HG02798 (cell line): ENCODE data around the gene NAXE.
"Not testable (repeated sequence)": the region's sequence is repeated elsewhere in the genome, so short reads cannot be mapped to it uniquely, and the experiment has no call there.

ENCODE experiments used
- ATAC-seq: cut with Tn5 transposase; IDR thresholded peaks from one replicate; pipeline ENCODE4 v1.9.1; 2021; ENCODE audit warnings: mild to moderate bottlenecking; ENCODE audit not compliant: unreplicated experiment, poor library complexity

NAXE gene

DNA sequence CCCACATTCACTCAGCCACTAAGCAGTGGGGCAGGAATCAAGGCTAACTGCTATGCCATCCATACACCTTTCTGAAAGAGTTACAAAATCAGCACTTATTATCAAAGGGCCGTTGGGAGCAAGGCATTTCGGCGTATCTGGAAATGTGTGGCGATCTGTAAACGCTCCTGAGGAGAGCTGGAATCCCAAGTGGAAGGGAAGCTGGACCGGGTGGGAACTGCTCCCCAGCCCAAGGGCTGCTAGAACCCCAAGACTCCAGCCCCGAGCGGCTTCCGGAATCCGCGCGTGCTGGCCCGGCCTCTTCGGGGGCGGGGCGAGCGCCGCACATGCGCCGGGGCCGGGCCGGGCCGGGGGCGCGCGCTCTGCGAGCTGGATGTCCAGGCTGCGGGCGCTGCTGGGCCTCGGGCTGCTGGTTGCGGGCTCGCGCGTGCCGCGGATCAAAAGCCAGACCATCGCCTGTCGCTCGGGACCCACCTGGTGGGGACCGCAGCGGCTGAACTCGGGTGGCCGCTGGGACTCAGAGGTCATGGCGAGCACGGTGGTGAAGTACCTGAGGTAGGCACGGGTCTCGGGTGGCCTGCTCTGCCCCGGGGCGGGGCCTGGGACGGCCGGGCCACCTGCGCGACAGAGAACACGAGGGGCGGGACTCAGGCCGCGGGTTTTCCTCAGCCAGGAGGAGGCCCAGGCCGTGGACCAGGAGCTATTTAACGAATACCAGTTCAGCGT is at the start of gene NAXE:
Gene NAXE, plus strand, starts transcription at position 345 of the 726 bp plus-strand sequence. Its CDS starts 29 bp downstream, at position 374.
- peak; percentile 93 for ATAC-seq

DNA sequence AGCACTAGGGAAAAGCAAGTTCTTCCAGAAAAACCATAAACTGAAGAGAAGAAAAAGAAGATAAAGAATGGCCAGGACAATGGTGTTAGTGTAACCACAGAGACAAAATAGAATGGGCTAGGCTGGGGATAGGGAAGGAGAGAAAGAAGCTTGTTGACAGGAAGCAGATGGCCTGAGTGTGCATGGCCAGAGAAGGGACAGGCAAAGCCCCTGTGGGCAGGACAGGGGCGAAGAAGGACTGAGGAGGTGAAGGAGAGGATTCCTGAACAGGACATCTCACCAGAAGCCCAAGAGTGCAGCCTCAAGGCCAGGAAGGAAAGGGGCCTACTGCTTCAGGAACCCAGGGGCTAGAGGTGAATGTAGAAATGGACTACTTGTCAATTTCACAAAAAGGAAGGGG is 48.5 kb upstream of the NAXE start:
- ATAC-seq, result no peak

DNA sequence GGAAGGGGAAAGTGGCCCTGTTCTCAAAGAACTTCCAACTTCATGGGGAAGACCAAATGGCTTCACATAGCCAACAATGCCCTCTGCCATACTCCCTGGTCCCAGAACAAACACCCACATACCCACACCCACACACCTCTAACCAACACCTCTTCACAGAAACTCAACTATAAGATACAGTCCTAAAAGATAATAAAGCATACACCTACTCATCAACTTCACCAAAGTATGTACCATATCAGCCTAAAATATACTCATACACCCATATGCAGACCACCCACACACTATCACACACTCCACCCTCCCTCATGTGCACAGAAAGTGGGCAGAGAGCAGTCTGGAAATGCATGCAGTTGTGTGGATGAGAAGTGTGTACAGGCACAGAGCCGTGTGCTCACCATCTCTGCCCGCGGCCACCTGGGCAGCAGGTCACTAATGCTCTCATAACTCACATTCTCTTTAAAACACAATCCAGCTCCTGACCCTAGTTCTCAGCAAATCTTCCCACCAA is 46.9 kb upstream of the NAXE start:
- no peak for ATAC-seq

DNA sequence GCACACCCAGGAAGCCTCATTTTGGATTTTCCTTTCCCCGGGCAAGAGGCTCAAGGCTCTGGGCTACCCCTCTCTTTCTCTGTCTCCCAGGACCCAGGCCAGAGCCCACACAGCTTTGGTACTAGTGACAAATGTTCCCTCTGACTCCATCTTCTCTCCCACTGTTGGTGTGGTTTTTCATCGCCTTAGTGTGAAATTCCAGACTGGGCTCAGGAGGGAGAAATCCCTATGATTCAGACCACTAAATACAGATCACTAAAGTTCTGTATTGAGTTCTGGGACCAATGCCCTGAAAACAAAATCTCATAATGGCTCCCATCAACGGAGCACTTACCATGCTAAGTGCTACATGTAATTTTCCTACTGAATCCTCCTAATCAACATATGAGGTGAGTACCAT is 45.3 kb upstream of the NAXE start:
- ATAC-seq, result no peak

DNA sequence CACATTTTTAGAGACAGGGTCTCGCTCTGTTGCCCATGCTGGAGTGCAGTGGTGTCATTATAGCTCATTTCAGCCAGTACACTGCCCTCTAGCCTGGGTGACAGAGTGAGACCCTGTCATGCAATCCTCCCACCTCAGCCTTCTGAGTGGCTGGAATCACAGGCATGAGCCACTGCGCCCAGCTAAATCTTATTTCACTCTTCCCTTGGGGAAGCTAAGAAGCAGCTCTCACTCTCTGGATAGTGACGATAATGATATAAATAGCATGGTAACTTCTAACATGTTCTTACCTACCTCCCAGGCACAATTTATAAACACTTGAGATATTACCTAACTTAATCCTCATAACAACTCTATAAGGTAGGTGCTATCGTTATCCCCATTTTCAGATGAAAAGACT is 44.1 kb upstream of the NAXE start:
- no peak for ATAC-seq

DNA sequence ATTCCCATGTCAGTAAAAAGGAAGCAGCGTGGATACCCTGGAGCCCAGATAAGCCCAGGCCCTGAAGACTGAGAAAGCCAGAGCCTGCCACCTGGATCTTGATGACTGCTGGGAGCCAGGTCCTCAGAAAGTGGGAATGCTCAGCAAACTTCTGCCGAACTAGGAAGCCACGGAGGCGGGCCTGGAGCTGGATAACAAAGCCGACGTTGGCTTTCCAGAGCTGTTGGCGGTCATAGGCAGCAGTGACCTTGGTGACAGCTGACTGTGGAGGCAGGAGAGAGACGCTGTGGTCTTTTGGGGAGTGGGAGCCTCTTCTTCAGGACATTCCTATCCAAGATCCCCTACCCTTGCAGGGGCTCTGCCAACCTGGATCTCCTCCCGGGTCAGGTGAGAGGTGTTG is 43.6 kb upstream of the NAXE start:
- ATAC-seq, result no peak

DNA sequence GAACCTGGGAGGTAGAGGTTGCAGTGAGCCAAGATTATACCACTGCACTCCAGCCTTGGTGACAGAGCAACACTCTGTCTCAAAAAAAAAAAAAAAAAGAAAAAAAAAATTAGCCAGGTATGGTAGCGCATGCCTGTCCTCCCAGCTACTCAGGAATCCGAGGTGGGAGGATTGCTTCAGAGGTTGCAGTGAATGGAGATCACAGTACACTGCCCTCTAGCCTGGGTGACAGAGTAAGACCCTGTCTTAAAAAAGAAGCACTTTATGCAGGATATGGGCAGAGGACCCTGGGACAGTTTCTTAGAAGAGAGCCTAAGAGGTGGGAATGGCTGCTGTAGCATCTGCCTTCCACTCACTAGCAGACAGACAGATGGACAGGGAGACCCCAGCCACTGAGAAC is 42.2 kb upstream of the NAXE start:
- ATAC-seq, result no peak

DNA sequence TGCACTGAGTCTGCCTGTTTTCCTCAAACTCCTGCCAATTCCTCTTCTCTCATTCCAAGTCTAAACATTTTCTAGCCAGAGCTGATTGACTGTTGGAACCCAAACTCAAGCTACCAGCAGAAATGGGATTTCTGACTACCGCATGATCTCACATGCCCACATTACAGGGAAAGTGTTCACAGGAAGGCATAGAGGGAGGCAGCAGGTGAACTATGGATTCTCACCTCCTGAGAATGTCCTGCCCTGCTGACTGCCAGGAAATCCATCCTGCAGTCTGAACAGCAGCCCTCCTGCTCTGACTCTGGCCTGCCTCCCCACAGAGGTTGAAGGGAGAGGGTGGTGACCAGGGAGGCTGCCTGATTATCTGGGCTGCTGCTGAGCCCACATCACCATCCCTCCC is 41.7 kb upstream of the NAXE start:
- no peak for ATAC-seq

DNA sequence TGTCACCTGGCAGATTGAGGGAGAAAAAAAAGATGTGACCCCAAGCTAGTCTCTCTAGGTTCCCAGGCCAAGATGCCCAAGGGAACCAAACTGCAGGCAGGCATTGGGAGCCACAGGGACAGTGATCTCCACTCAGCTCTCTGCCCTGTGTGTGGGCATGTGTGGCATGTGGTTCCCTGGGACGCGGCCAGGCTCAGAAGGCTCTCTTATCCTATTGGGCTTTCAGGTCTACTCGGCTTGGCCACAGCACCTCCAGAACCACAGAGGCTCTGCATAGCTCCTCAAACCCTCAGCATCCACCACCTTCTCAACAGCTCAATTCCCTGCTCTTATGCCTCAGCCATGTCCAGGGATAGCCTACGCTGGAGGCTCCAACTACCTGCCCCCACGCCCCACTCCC is 41.2 kb upstream of the NAXE start:
- ATAC-seq, result no peak

DNA sequence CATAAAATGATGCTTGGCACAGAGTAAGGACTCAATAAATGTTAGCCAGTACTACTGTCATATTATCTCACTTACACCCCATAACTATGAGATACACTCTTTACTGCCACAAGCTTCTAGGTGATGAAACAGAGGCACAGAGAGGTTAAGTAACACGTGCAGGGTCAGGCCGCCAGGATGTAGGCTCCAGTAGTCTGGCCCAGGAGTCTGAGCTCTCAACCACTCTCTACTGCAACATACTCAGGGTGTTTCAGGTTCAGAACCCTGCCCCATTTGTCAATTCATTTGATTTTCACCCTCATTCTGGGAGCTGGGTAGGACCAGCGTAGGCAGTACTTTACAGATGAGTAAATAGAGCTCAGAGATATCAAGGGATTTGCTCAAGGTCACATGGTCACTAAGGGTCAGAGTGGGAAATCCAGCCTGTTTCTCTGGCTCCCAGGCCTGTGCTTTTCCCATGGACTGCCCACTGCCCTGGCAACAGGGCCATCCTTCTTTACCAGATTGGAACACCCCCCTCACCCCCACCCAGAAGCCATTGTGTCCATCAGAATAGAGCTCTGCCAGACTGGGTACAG is 40.4 kb upstream of the NAXE start:
- no peak for ATAC-seq

DNA sequence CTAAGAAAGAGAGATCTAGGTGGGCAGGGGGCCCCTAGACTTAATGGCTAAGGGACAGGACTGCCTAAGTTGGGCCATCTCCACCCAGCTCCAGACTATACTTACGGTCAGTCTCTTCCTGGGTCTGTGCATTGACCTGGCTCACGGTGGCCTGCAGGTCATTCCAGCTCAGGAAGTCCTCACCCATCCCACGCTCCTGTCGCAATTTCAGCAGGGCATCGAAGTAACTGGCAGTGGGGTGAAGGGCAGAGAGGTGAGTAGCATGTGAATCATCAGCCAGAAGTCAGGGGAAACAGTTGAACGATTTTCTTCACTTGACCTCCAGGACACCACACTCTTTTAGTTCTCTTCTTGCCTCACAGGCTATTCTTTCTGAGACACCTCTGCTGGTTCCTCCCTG is 39.7 kb upstream of the NAXE start:
- no peak for ATAC-seq

DNA sequence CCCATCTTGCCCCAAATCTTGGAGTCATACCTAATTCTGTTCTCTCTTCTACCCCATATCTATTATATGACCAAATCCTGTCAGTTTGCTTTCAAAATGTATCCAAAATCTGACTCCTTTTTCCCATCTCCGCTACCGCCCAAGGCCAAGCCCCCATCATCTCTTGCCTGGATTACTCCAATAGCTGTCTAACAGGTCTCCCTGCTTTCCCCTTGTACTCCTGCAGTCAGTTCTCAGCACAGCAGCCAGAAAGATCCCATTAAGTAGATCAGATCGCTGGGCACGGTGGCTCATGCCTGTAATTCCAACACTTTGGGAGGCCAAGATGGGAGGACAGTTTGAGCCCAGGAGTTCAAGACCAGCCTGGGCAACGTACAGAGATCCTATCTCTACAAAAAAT is 39.1 kb upstream of the NAXE start:
- ATAC-seq, result no peak

DNA sequence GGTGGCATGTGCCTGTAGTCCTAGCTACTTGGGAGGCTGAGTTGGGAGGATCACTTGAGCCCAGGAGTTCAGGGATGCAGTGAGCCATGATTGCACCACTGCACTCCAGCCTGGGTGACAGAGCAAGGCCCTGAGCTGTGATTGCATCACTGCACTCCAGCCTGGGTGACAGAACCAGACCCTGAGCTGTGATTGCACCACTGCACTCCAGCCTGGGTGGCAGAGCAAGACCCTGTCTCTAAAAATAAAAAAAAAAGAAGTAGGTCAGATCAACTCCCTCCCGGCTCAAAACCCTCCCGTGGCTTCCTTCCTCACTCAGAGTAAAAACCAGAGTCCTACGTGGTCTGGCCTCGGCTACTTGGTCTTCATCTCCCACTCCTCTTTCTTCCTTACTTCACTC is 38.6 kb upstream of the NAXE start:
- not testable (repeated sequence) for ATAC-seq

DNA sequence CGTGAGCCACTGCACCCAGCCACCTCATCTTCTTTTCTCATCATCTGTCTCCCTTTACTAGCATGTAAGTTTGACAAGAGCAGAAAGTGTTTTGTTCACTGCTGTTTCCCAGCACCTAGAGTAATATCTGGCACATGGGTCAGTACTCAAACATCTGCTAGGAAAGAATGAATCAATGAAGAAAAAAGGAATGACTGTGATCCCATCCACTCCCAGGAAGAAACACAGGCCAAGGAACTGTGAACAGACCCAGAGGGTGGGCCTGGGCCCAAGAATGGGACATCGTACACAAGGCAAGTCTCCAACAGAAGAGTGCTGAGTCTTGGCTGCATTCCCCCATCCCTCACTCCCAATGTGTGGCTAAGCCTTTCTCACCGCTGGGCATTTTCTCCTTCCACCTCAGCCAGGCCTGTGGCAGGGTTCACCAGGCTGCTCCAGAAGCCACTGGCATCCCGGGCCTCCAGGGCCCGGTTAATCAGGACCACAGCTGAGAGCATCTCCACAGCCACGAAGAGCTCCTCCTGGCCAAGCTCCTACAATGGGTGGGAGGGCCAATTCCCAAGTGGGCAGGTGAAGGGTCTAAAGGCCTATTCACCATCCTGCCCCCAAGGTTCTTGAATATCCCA is 37.6 kb upstream of the NAXE start:
- no peak for ATAC-seq

DNA sequence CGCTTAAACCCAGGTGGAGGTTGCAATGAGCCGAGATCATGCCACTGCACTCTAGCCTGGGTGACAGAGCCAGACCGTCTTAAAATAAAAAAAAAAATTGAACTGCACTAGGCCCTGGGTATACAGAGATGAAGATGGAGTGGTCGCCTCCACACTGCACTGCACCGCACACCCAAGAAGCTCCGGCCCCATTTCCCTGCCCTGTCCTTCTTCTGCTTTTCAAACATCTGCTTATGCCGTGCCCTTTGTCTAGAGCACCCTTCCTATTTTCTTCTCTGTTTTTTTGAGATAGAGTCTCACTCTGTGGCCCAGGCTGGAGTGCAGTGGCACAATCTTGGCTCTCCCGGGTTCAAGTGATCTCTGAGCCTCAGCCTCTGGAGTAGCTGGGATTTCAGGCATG is 36.6 kb upstream of the NAXE start:
- no peak for ATAC-seq

DNA sequence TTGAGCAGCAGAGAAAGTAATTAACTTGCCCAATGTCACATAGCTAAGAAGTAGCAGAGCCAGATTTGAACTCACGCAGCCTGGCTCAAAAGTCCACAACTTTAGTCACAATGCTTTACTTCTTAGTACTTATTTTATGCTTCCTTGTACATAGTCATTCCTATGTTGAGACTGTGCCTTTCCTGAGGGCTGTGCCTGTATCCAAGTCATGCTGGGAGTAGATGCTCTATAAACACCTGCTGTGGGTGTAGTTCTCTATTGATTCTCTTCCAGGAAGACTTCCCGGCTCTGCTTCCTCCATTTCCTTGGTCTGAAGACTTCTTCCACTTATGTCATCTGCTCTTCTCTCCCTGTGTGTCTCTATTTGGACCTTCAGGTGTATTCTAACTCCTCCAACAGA is 35.9 kb upstream of the NAXE start:
- no peak for ATAC-seq

DNA sequence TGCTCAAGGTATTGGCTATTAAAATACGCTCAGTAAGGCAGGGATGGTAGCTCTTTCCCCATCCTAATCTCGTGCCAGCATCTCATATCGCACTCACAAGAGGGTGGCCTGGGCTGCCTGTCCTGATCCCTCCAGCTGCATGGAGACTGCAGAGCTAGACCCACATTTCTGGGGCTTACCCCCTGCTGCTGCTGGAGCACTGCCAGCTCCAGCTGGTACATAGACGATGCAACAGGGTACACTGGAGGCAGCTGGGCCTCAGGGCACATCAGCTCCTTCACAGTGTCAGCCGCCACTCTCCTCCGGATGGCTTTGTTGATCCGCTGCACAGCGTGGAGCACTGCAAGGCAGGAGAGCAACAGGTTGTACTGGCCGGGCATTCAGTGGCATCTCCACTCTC is 35.2 kb upstream of the NAXE start:
- ATAC-seq, result no peak

DNA sequence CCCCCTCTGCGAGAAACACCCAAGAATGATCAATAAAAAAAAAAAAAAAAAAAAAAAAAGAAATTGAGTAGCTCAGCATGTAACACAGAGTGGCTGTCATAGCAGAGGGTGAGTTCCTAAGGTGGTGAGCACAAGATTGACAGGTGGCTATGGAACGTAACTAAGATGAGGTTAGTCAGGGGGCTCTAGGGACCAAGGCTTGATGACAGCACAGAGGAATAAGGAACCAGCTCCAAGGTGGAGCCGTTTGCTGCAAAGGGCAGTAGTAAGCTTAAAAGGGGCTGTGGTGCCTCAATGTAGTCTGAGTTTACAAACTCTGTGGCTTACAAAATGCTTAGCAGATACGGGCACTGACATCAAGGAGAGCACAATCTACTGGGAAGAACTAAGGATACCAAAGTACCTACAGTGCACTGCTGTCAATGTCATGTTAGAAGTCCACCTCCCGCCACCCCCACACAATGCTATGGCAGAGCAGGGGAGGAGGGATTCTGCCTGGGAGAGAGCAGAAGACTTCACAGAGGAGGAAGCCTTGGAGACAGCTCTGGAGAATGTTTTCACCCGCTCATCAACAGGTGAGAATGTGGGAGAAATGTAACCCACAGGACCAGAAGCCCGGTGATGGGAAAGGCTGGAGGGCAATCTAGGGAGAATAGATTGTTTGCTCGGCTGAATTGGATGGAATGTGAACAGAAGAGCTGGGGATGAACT is 32.3 kb upstream of the NAXE start:
- no peak for ATAC-seq

DNA sequence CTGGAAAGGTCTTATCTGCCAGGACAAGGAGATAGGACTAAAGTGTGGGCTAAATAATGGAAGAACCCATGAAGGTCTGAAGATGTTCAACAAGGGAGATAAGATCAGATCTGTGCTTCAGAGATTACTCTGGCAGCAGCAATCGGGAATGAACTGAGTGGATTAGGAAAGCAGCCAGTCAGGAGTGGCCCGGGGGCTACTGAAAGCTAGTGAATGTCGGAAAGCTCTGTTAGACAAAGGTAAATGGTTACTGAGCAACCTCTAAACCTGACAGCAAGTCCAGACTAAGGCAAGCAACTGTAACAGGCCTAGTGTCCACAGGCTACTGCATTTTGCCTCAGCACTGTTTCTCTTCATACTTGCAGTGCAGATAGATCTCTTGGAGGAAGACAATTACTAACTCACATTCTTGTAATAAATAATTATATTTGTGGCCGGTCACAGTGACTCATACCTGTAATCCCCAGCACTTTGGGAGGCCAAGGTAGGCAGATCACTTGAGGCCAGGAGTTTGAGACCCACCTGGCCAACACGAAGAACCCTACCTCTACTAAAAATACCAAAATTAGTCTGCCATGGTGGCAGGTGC is 31.7 kb upstream of the NAXE start:
- no peak for ATAC-seq

DNA sequence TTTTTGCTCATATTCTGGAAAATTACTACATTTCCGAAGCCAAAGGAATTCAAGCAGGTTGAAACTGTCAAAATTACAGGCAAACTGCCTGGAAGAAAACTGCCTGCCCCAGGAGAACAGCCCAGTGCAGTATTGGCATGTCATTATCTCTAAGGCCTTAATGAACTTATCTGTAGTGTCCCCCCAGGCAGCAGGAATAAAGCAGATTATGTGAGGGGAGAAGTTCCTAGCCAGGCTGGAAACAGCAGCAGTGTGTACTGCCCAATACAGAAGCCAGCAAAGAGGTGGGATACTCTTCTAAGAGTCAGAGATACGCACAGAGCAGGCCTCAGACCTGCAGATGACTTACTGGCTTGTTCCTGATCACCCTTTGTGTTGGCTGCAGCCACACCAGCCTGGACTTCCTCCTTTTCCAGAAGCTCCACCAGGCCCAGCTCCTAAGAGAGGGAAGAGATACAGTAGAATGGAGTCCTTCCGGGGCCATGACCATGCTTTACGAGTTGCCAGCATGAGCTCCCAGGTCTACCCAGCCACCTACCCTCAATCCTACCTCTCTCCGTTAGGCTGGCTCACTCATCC is 30.9 kb upstream of the NAXE start:
- no peak for ATAC-seq
